ENCODE data around the gene NTMT1.

The NTMT1 gene

DNA sequence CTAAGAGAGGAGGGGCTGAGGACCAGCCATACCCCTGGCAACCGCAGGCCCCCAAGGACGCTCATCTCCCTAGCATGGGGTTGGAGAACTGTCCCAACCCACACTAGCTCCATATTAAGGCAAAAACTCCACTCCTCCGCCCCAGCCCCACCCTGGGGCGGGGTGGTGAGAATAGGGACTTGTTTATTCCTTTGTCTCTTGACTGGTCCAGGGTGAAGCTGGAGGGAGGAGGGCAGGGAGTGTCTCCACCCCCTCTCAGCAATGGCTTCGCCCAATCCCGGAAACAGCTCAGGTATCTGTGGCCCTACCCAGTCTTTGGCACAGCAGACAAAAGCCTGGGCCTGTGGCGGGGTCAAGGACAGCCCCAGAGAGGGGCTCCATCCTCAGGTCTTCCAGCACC, 56.4 kb downstream of the NTMT1 start:
- DNase-seq: no peak

GRCh38 chr9:129685220-129685932, 59.4 kb downstream of the NTMT1 start:
- DNase-seq: no peak
